HG02981 (cell line): Measurements from ENCODE around the gene MMP28.
"Not testable (repeated sequence)": the region's sequence is repeated elsewhere in the genome, so short reads cannot be mapped to it uniquely, and the experiment has no call there.

Source experiments
- ATAC-seq: cut with Tn5 transposase; IDR thresholded peaks from one replicate; pipeline ENCODE4 v1.9.1; 2021; ENCODE audit warnings: mild to moderate bottlenecking, moderate library complexity; ENCODE audit not compliant: unreplicated experiment

The MMP28 gene

DNA sequence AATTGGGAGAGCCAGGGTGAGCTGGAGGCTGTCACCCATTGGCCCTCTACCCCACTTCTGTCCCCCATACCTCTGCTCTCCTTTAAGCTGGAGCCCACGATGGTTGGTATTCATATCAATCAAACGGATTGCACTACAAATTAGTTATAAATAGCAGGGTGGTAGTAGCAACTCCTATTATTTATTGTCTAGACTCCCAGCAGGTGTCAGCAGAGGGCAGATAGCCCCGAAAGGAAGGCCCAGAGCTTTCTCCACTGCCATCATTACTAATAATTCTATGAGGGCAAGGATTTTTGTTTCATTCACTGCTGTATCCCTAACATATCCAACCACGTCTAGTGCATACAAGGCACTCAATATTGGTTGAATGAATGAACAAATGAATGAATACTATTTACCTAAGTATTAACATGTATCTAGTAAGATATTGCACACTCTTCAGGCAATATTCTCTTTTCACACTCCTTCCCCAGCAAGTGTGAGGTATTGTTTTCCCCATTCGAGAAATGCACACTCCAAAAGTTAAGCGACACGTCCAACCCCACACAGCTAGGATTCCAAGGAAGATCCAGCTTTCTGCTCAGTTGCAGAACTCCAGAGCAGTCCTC lies 28.4 kb downstream of the MMP28 start:
- ATAC-seq = no peak

DNA sequence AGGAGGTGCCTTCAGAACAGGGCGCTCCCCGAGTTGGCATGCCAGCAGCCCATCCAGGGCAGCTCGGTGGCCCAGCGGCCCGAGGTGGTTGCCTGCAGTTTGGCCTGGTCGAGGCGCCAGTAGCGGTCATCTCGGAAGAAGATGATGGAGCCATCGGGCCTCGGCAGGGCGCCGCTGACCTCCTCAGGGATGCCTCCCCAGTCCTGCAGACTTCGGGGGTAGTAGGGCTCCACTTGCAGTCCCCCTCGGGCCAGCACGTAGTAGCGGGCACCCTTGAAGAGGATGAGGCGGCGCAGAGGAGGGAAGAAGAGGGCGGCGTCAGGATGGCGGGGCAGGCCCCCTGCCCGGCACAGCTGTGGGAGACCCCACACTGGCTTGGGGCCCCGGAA lies 29.0 kb downstream of the MMP28 start:
- no peak for ATAC-seq

DNA sequence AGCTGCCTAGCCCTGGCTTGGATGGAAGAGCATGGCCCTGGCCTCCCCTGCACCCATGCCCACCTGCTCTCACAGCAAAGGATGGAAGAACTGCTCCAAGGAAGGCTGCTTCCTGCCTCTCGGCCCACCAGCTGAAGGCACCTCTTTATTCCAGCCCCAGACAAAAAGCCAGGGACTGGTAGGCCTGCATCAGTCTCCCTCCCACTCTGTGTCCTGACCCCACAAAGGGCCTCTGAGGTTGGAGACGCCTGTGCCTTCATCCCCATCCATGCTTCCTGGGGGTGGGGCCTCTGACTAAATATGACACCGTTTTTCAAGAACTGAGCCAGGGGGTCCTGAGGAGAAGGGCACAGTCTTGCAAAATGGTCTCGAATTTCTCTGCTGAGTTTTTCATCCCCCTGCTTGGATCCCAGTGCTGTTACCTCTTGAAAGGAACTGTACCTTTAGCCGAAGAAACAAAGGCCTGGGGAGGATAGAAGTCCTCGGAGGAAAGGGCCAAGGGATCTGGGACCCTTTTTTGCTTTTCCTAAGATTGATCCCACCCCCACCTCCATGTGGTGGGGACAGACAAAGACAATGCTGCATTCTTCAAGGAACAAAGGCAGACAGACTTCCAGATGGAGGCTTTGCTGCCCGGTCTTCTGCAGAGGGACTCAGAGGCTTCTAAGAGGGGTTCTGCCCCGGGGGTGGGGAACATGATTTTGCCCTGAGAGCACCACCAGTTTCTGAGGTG lies 29.5 kb downstream of the MMP28 start:
- no peak for ATAC-seq

DNA sequence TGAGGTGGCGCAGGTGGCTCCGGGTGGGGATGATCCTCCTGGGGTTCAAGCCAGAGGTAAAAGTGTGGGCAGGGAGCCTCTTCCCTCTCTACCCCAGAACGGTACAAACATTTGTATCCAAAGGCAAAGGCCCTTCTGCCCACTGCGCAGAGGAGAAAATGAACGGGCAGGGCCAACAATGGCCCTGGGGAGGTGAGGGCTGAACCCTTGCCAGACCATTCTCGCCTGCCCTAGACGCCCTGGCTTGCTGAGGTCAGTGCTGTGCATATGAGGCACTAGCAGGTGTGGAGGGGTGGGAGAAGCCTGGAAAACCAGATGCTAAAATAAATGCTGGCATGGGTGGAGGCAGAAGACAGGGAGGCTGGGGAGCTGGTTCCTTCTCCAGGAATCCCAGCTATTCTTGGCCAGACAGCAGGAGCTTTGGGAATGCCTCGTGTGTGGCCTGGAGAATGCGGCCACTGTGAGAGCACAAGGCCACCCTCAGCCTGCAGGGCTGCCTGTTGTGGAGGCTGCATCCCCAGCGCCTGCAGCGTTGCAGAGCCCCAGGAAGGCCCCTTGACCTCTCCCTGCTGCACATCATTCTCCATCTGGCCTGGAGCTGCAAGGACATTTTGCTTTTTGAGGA lies 30.2 kb downstream of the MMP28 start:
- no peak for ATAC-seq

DNA sequence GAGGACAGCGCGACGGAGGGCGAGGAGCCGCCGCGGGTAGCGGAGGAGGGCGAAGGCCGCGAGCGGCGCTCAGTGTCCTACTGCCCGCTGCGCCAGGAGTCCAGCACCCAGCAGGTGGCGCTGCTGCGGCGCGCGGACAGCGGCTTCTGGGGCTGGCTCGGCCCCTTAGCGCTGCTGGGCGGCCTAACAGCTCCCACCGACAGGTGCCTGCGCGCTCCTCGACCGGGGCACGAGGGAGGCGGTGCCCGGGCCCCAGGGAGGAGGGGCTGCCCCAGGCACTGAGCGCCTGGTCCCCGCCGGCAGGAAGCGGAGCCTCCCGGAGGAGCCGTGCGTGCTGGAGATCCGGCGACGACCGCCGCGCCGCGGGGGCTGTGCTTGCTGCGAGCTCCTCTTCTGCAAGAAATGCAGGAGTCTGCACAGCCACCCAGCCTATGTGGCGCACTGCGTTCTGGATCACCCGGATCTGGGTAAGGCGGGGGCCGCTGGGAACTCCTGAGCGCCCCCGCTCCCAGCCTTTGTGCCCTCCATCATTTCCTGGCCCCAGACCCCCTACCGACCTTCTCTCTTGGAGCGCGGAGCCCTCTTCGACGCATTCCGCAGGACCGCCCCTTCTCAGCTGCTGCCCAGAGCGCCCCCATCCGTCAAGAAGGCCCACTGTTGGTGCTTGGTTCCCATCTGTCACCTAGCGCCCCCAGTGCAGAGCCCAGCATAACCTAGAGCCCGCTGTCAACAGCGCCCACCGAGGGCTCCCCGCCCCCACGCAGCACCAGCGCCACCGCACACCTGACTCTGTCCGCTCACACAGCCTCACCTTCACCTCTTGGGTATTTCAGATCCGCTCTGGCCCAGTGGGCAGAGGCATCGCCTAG lies 31.1 kb downstream of the MMP28 start:
- ATAC-seq = peak; percentile 83

DNA sequence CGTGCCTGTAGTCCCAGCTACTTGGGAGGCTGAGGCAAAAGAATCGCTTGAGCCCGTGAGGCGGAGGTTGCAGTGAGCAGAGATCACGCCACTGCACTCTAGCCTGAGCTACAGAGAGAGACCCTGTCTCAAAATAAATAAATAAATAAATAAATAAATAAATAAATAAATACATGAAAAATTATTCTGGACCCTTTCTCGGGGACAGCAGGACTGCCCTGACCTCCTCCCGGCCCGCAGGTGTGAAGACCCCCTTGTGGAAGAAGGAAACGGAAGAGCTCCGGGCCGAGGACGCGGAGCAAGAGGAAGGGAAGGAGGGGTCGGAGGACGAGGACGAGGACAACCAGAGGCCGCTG lies 31.7 kb downstream of the MMP28 start:
- ATAC-seq = no peak

DNA sequence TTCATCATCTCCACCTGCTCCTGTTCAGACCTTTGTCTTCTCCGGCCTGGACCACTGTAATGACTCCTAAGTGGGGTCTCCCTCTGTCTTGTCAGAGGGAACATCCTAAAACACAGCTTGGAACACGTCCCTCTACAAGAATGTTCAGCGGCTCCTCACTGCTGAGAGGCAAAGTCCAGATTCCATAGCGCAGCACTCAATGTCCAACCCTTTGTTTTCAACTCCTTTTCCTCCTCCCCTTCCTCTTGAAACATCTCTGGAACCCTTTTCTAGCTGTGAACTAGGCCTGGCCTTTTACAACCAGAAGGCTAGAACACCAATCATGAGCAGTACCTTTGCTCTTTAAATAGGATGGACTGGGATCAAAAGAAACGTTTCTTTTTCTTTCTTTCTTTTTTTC lies 33.8 kb downstream of the MMP28 start:
- ATAC-seq = no peak

DNA sequence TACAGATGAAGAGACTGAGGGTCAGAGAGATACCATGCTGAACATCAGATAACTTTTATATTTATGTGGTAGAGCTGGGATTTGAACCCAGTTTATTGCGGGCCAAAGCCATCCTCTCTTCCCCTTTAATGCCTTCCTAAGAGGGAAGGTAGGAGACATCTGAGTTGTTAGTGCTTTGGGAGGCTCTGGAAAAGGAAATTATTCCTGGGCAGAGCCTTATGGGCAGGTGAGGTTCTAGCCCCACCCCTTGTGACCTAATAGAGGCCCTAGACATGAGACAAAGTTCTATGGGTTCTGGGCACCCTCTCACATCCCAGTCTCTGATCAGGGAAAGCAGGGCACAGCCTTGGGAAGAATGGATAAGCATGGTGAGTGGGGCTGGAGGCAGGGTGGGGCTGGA lies 34.9 kb downstream of the MMP28 start, which contains the start of gene C17orf50:
Gene C17orf50, plus strand, starts transcription at position 301 of the 400 bp plus-strand sequence. Its CDS starts 55 bp downstream, at position 356.
- no peak for ATAC-seq

DNA sequence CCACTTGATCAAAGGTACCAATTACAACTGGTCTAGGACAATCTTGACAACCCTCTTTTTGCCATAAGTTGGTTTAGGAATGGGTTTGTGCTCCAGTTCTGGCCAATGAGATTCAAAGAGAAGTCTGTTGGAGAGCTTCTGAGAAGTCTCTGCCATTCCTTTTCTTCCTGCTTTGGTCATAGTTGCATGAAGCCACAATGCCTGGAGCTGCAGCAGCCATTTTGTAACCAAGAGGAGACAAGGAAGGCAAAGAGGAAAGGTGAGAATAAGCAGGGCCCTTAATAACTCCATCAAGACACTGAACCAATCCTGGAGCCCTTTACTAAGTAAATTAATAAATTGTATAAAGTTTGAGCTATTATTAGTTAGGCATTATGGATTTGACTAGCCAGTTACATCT lies 38.2 kb downstream of the MMP28 start:
- no peak for ATAC-seq

DNA sequence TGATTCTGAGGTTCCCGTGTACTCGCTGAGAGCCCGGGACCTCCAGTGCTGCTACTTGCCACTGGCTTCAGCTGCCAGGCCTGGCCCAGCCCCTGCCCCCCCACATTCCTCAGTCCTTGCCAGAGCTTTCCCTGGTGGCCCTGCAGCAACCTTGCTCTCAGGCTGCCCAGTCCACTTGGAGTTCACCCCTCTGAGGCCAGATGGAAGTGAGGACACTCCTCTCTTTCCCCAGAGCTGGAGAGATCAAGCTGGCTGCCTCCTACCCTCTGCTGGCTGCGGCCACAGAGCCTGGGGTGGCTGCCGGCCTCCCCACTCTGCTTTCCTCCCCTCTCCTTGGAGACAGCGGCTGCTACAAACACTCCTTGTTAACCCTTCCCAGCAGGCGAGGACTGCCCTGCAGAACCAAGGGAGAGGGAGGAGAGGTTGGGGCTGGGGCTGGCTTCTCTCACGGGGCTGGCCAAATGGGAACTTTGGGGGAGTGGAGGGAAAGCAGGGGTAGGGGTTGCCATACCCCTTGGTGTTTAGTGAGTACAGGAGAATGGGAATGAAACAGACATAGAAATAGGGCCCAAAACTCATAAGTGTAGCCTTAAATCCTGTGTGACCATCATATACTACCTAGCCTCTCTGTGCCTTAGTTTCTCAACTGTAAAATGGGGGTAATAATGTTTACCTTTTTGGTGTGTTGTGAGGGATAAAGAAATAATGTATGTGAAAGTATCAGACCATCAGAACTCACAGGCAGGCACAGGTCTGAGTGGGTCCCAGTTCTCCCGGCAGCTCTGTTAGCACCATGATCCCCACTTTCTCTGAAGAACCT lies 42.3 kb downstream of the MMP28 start, which contains the start of gene GAS2L2:
Gene GAS2L2, minus strand, starts transcription at position 295 of the 820 bp plus-strand sequence. CDS start 389 bp downstream, outside the sequence.
- ATAC-seq = no peak

DNA sequence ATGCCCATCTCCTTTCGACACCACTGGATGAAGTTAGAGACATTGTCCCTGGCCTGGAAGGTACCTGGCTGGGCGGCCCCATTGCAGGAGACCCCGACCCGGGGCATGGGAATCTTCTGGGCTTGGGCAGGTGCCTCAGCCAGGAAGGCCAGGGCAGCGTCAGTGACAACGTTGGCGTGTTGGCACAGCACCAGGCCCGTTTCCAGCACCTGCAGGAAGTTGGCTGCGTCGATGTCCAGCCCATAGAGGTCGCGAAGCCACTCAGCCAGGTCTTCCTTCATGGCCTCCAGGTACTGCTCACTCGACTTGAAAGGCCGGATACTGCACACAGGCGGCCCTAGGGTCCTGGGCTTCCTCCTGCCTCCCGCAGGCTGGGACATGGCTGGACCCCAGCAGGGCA lies 43.0 kb downstream of the MMP28 start:
- ATAC-seq = no peak

DNA sequence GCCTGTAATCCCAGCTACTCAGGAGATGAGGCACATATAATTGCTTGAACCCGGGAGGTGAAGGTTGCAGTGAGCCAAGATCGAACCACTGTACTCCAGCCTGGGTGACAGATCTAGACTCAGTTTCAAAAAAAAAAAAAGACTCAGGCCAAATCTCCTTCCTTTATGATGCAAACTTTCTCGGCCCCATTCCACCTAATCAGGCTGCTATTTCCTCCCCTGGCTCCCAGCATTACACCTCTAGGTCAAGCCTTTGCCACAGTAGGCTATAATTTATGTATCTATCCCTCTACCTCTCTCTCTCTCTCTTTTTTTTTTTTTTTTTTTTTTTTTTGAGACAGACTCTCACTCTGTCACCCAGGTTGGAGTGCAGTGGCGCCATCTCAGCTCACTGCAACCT lies 43.9 kb downstream of the MMP28 start:
- not testable (repeated sequence) for ATAC-seq

DNA sequence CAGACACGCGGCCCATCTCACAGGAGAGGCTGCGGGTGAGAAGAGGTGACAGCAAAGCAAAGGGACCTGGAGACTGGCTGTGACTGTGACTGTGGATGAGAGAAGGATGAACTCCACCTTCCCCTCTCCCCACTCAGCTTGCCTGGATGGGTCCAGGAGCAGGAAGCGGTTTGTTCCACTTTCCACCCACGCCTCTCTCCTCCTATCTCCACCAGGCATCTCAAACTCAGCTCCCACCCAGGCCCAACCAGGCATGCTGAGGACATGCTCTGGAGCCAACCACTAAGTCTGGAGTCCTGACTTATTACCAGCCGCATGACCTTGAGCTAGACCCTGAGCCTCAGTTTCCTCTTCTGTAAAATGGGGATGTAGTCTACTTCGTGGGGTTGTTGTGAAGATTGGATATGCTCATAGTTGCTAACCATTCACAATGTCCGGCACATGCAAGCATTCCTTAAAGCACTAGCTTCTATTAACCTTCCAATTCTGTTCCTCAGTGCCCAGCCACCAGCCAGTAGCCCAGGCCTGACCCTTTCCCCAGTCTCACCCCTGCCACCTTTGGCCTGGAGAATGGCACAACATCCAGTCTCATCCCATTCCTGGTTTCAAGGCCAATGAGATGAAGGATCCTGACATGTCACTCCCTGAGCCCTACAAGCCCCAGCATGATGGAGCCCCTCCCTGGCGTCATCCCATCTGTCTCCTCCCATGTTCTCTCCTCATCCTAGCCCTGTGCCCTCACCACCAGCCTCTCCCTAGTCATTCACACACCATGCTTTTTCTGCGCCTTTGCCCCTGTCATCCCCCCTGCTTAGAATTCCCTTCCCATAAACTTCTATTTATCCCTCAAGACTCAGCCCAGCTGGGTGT lies 44.7 kb downstream of the MMP28 start:
- no peak for ATAC-seq

DNA sequence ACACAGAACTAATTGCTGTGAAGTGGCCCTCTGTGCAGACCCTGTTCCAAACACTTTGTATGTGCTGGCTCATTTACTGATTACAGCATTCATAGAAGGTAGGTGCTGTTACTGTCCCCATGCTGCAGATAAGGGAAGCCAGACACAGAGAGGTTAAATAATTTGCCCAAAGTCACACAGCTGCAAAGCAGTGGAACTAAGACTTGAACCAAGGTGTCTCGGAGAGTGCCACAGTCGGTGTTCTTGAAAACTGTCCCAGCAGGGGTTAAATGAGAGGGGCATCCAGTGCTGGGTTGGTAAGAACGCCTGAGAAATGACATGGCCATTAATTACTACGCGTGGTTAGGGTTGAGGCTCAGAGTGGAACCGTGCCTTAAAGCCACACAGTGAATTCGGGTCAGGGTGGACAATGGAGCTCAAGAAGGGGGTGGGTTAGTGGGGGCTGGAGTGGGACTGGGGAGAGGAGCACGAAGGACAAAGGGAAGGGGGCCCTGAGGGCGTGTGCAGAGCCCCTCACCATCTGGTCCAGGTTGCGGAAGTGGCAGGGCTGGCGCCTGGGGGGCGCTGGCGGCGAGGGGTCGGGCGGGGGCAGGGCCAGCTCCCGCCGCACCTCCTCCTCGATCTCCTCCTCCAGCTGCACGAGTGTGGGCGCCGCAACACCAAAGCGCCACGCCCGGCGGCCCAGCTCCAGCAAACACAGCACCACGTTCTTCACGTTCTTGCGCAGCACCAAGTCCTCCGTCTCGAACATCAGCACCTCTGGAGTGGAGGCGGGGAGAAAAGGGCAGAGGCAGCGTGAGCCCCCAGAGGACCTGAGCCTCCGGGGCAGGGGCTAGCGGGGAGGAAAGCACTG lies 45.7 kb downstream of the MMP28 start:
- ATAC-seq = no peak

DNA sequence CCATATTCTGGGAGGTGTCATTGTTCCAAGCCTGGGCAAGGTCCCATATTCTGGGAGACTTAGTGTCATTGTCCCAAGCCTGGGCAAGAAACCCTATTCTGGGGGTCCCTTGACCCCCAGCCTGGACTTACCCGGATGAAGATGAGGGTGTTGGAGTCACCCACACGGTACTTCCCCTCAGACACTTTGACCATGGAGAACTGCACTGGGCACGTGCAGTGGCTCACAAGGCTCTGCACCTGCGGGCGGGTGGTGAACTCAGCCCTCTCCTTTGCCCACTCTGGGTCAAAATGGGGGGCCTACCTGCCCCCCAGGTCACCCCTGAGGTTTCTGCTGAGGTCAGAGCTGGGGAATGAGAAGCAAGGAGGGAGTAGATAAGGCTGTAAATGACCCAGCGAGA lies 46.5 kb downstream of the MMP28 start:
- ATAC-seq = no peak

DNA sequence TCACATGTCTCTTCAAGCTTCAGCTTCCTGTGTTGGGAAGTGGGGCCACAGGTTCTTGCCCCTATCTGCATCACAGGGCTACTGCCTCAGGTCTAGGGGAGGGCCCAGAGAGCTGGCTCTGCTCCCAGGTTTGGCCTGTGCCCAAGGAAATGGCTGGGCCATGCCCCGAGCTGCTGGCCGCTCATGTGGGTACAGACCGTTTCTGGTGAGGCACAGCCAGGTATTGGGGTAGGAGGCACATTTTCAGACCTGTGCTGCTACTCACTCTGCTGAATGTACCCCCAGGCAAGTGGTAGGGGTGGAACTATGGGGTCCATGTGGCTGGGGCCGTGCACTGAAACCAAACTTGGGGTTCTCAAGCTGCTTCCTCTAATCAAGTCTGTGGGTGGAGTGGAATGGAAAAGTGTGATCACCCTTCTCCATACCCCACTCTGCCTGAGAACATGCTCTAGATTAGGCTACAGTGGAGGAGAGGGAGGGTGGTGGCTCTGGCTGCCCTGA lies 47.0 kb downstream of the MMP28 start:
- no peak for ATAC-seq

DNA sequence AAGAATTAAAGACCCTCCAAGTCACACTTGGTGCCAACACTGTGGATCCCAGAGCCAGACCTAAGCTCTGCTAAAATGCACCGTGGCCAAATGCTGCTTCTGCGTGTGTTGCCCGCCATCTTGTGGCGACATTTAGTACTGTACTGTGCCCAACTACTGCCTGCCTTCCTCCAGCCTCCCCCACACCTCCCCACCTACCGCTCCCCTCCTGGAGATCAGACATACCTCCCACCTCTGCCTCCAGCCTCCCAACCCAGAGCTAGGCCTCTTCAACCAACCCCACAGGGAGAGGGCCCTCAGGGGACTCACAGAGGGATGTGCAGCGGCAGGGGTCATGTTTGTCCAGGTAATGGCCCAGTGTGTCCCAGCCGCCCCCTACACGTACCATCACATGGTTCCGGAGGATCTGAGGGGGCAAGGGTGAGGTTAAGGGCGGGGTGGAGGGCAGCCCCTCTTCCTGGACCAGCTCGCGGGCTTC lies 47.9 kb downstream of the MMP28 start:
- ATAC-seq = no peak

DNA sequence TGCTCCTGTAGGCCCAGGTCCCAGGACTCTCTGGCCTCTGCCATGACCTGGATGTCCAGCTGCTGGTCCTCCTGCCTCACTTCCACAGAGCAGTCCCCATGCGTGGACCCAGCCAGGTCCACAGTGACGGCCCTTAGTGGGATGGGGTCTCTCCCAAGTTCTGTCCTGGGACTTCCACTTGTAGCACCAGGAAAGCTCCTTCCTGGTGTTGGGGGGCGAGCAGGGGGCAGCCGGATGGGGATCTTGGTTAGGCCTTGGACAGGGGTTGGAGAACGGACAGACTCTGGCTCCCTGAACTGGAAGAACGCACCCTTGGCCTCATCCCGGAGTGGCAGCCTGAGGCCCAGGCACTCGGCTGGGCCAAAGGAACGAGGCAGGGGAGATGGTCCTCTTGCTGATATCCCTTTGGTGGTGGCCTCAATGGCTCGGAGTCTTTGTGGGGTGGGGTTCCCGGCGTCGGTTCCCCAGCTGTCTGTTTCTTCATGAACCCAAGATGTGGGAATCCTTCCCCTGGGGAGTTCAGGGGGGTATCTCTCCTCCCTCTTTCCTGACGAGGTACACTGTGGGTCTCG lies 49.6 kb downstream of the MMP28 start:
- ATAC-seq = no peak
